H9 (cell line): Measurements from ENCODE around the gene ZNF793. TPM values are rescaled to one million over a fixed set of nuclear protein-coding genes. Genes with fewer than 3 reads are reported as not detected.

Experiments
- DNase-seq: peaks from one replicate; pipeline ENCODE4 v3.0.0-alpha.2; 2017
- H2AFZ ChIP-seq: one replicate; pipeline ENCODE4 v1.6.1; 2013; ENCODE audit warnings: mild to moderate bottlenecking, low read length, control low read depth, moderate library complexity
- H2AK5ac ChIP-seq: 2 replicates; pipeline ENCODE4 v1.6.1; 2013; ENCODE audit warnings: low read length, control low read depth, mixed read lengths; ENCODE audit not compliant: insufficient read length
- H2BK120ac ChIP-seq: one replicate; pipeline ENCODE4 v1.6.1; 2013; ENCODE audit warnings: low read depth, mild to moderate bottlenecking, low read length, control low read depth, inconsistent platforms; ENCODE audit not compliant: poor library complexity, severe bottlenecking
- H2BK12ac ChIP-seq: 2 replicates; pipeline ENCODE4 v1.6.1; 2013; ENCODE audit warnings: low read length, control low read depth, mixed read lengths, low read depth; ENCODE audit not compliant: insufficient read length
- H2BK15ac ChIP-seq: 2 replicates; pipeline ENCODE4 v1.6.1; 2013; ENCODE audit warnings: low read depth, low read length, control low read depth
- H2BK20ac ChIP-seq: one replicate; pipeline ENCODE4 v1.6.1; 2013; ENCODE audit warnings: low read depth, mild to moderate bottlenecking, low read length, control low read depth, inconsistent platforms; ENCODE audit not compliant: poor library complexity, severe bottlenecking
- H2BK5ac ChIP-seq: 2 replicates; pipeline ENCODE4 v1.6.1; 2013; ENCODE audit warnings: low read length, control low read depth, mixed read lengths; ENCODE audit not compliant: insufficient read length
- H3K14ac ChIP-seq: 2 replicates; pipeline ENCODE4 v1.6.1; 2013; ENCODE audit warnings: low read length, control low read depth; ENCODE audit not compliant: insufficient read depth
- H3K18ac ChIP-seq: 2 replicates; pipeline ENCODE4 v1.6.1; 2013; ENCODE audit warnings: low read depth, mild to moderate bottlenecking, mixed read lengths, low read length, control low read depth; ENCODE audit not compliant: insufficient read length
- H3K23ac ChIP-seq: 2 replicates; pipeline ENCODE4 v1.6.1; 2013; ENCODE audit warnings: low read length, control low read depth, mixed read lengths, low read depth; ENCODE audit not compliant: insufficient read length
- H3K23me2 ChIP-seq: 2 replicates; pipeline ENCODE4 v1.6.1; 2013; ENCODE audit warnings: low read depth, mild to moderate bottlenecking, mixed read lengths, low read length, control low read depth; ENCODE audit not compliant: insufficient read length, poor library complexity, severe bottlenecking
- H3K27ac ChIP-seq: 2 replicates; pipeline ENCODE4 v1.5.1; 2013; ENCODE audit warnings: low read length, control low read depth, mixed read lengths, low read depth; ENCODE audit not compliant: insufficient read length
- H3K27me3 ChIP-seq: 2 replicates; pipeline ENCODE4 v1.6.1; 2013; ENCODE audit warnings: low read length, control low read depth, inconsistent platforms; ENCODE audit not compliant: insufficient read depth
- H3K4ac ChIP-seq: 2 replicates; pipeline ENCODE4 v1.6.1; 2013; ENCODE audit warnings: low read depth, mild to moderate bottlenecking, control low read depth, inconsistent platforms, low read length, moderate library complexity
- H3K4me1 ChIP-seq: 2 replicates; pipeline ENCODE4 v1.6.1; 2013; ENCODE audit warnings: low read length, control low read depth, inconsistent platforms; ENCODE audit not compliant: insufficient read depth
- H3K4me2 ChIP-seq: 2 replicates; pipeline ENCODE4 v1.6.1; 2013; ENCODE audit warnings: low read length, control low read depth, mixed read lengths; ENCODE audit not compliant: insufficient read length, insufficient read depth
- H3K56ac ChIP-seq: 2 replicates; pipeline ENCODE4 v1.6.1; 2013; ENCODE audit warnings: low read depth, mild to moderate bottlenecking, mixed read lengths, low read length, control low read depth; ENCODE audit not compliant: insufficient read length
- H3K79me1 ChIP-seq: 2 replicates; pipeline ENCODE4 v1.6.1; 2013; ENCODE audit warnings: low read depth, mild to moderate bottlenecking, moderate library complexity, low read length, control low read depth, inconsistent platforms; ENCODE audit not compliant: insufficient read depth, poor library complexity, severe bottlenecking
- H3K79me2 ChIP-seq: 2 replicates; pipeline ENCODE4 v1.6.1; 2013; ENCODE audit warnings: low read length, control low read depth, inconsistent platforms; ENCODE audit not compliant: insufficient read depth
- H3K9ac ChIP-seq: 2 replicates; pipeline ENCODE4 v1.6.1; 2013; ENCODE audit warnings: low read length, control low read depth, mixed read lengths; ENCODE audit not compliant: insufficient read length; ENCODE audit errors: extremely low read depth
- H3K9me3 ChIP-seq: one replicate; pipeline ENCODE4 v1.6.1; 2013; ENCODE audit warnings: low read depth, low read length, inconsistent platforms; ENCODE audit not compliant: control insufficient read depth
- H3T11ph ChIP-seq: one replicate; pipeline ENCODE4 v1.6.1; 2013; ENCODE audit warnings: mild to moderate bottlenecking, low read length, control low read depth, inconsistent platforms
- H4K20me1 ChIP-seq: one replicate; pipeline ENCODE4 v1.6.1; 2013; ENCODE audit not compliant: control insufficient read depth, insufficient read length, insufficient read depth
- H4K5ac ChIP-seq: 2 replicates; pipeline ENCODE4 v1.6.1; 2013; ENCODE audit warnings: low read depth, mild to moderate bottlenecking, mixed read lengths, low read length, control low read depth; ENCODE audit not compliant: insufficient read length
- H4K8ac ChIP-seq: replicated peaks from 2 replicates; pipeline ENCODE4 v1.6.1; 2013; ENCODE audit warnings: low read length, control low read depth, mixed read lengths, low read depth; ENCODE audit not compliant: insufficient read length
- H4K91ac ChIP-seq: 2 replicates; pipeline ENCODE4 v1.6.1; 2013; ENCODE audit warnings: low read depth, mild to moderate bottlenecking, moderate library complexity, mixed read lengths, low read length, control low read depth; ENCODE audit not compliant: insufficient read length
- H3K27ac Mint-ChIP-seq, 3 experiments: 2 replicates in 2 of 3; 3 replicates in 1 of 3; pipeline ENCODE4 v1.8.0; 2020 to 2021; ENCODE audit warnings: mixed read lengths in 3 of 3, mild to moderate bottlenecking in 1 of 3, moderate library complexity in 1 of 3
- H3K27me3 Mint-ChIP-seq: 2 replicates; pipeline ENCODE4 v1.8.0; 2021; ENCODE audit warnings: low read depth, mild to moderate bottlenecking, moderate library complexity, mixed read lengths
- H3K36me3 Mint-ChIP-seq, 3 experiments: 2 replicates in 2 of 3; 3 replicates in 1 of 3; pipeline ENCODE4 v1.8.0; 2020 to 2021; ENCODE audit warnings: low read depth in 3 of 3, mixed read lengths in 3 of 3; ENCODE audit not compliant: insufficient read depth in 1 of 3
- H3K4me1 Mint-ChIP-seq, 2 experiments: 2 replicates each; pipeline ENCODE4 v1.8.0; 2020; ENCODE audit warnings: mixed read lengths in 2 of 2
- H3K4me3 Mint-ChIP-seq, 2 experiments: 2 replicates in 1 of 2; 3 replicates in 1 of 2; pipeline ENCODE4 v1.8.0; 2020 to 2021; ENCODE audit warnings: mild to moderate bottlenecking in 2 of 2, mixed read lengths in 2 of 2, moderate library complexity in 1 of 2
- H3K9me3 Mint-ChIP-seq, 2 experiments: 2 replicates in 1 of 2; 3 replicates in 1 of 2; pipeline ENCODE4 v1.8.0; 2020; ENCODE audit warnings: mild to moderate bottlenecking in 2 of 2, mixed read lengths in 2 of 2, moderate library complexity in 1 of 2
- CTCF ChIP-seq: fragments of 200-600 bp; sonication (generic); conservative IDR thresholded peaks from 3 replicates; pipeline ENCODE4 v1.8.0; 2021; ENCODE audit warnings: antibody characterized with exemption, mild to moderate bottlenecking
- WGBS: extraction: QIAGEN DNeasy Blood & Tissue Kit; methylation state at CpG from one replicate; pipeline ENCODE4 v1.1.7; 2013; ENCODE audit warnings: missing lambda C conversion rate, low lambda C conversion rate, mixed read lengths; ENCODE audit not compliant: insufficient read length; ENCODE audit errors: extremely low coverage; 5-methylcytosine and 5-hydroxymethylcytosine counted together
- total RNA-seq: library from RNA; stranded (reverse); gene quantifications from 2 replicates; pipeline ENCODE4 v1.2.1, GENCODE V29; 2021

Gene ZNF793
- total RNA-seq, 1 experiment from 2014 or later, result 17.1 TPM

GRCh38 chr19:37519890-37520289 lies 13.2 kb downstream of the ZNF793 start:
- Histone ChIP-seq H3K23ac (no peak overlapping the region), H2BK15ac (no peak overlapping the region), H2BK12ac (no peak overlapping the region), H3K23me2 (no peaks in the 10 kb centered on the region), H3K27me3 (no peaks in the 10 kb centered on the region), H2AK5ac (no peak overlapping the region), H3K4me1 (no peaks in the 10 kb centered on the region), H2BK5ac (no peak overlapping the region), H2BK120ac (no peak overlapping the region), H3K4ac (no peak overlapping the region), H3K9me3 (no peaks in the 10 kb centered on the region), H4K20me1 (no peaks in the 10 kb centered on the region), H3K79me2 (no peaks in the 10 kb centered on the region), H3T11ph (no peak overlapping the region), H4K5ac (no peak overlapping the region), H2AFZ (no peak overlapping the region), H2BK20ac (no peak overlapping the region), H4K8ac (no peak overlapping the region), H3K9ac (no peak overlapping the region), H3K56ac (no peak overlapping the region), H4K91ac (no peak overlapping the region), H3K14ac (no peak overlapping the region), H3K18ac (no peak overlapping the region), H3K79me1 (no peaks in the 10 kb centered on the region), H3K4me2 (no peak overlapping the region), H3K27ac (no peak overlapping the region)
- H3K4me3 Mint-ChIP-seq, result no peak overlapping the region
- no CpG with 5 or more reads among the region's 2 CpGs for WGBS
- H3K4me1 Mint-ChIP-seq, result no peaks in the 10 kb centered on the region
- H3K27ac Mint-ChIP-seq, result no peak overlapping the region; a peak in 2 of 7 replicates
- no peak for DNase-seq
- H3K27me3 Mint-ChIP-seq, result no peaks in the 10 kb centered on the region
- no peak for TF ChIP-seq CTCF
- peaks cover 18 to 46% of the 10 kb centered on the region in 2 experiments; a peak in 4 of 5 replicates for H3K9me3 Mint-ChIP-seq
- H3K36me3 Mint-ChIP-seq, result peaks cover 56 to 78% (median 77%) of the 10 kb centered on the region in 3 experiments
